ENCODE data around the gene RABAC1.

Gene RABAC1

GRCh38 chr19:41925208-41926003 lies 33.7 kb downstream of the RABAC1 start:
- no peak overlapping the region for H3K27ac ChIP-seq

GRCh38 chr19:41924151-41925145 lies 34.7 kb downstream of the RABAC1 start:
- H3K27ac ChIP-seq = no peak overlapping the region
- TF ChIP-seq ZFX (IDR thresholded peaks at IDR 0.05) = no peak
- no peak for TF ChIP-seq CTCF (conservative IDR thresholded peaks at IDR 0.05)

More at GRCh38 chr19:41925208-41926003, 33.7 kb downstream of the RABAC1 start:
- TF ChIP-seq CTCF (conservative IDR thresholded peaks at IDR 0.05) = no peak
- TF ChIP-seq ZFX (IDR thresholded peaks at IDR 0.05) = no peak

GRCh38 chr19:41923045-41923788 lies 35.9 kb downstream of the RABAC1 start:
- no peak for TF ChIP-seq CTCF (conservative IDR thresholded peaks at IDR 0.05)
- TF ChIP-seq ZFX (IDR thresholded peaks at IDR 0.05) = no peak
- H3K27ac ChIP-seq = no peak overlapping the region

GRCh38 chr19:41922585-41922984 lies 36.5 kb downstream of the RABAC1 start:
- TF ChIP-seq ZFX (IDR thresholded peaks at IDR 0.05) = no peak
- TF ChIP-seq CTCF (conservative IDR thresholded peaks at IDR 0.05) = no peak
- H3K27ac ChIP-seq = no peak overlapping the region

- TF ChIP-seq ZFX (IDR thresholded peaks at IDR 0.05) (no peak), CTCF (conservative IDR thresholded peaks at IDR 0.05) (no peak)
- H3K27ac ChIP-seq = no peak overlapping the region
Measured at GRCh38 chr19:41921577-41922576, 37.2 kb downstream of the RABAC1 start.

GRCh38 chr19:41920882-41921576 lies 38.1 kb downstream of the RABAC1 start:
- TF ChIP-seq CTCF (conservative IDR thresholded peaks at IDR 0.05) (no peak), ZFX (IDR thresholded peaks at IDR 0.05) (no peak)
- H3K27ac ChIP-seq = no peak overlapping the region
